ENCODE measurements around the gene PDE4D. TPM values are rescaled to one million over a fixed set of nuclear protein-coding genes. Genes with fewer than 3 reads are reported as not detected.
"Not testable (repeated sequence)": the region's sequence is repeated elsewhere in the genome, so short reads cannot be mapped to it uniquely, and the experiment has no call there.

The PDE4D gene
- total RNA-seq, 4 donors from 2014 or later = 15.9 to 66.3 (median 48.7) TPM

DNA sequence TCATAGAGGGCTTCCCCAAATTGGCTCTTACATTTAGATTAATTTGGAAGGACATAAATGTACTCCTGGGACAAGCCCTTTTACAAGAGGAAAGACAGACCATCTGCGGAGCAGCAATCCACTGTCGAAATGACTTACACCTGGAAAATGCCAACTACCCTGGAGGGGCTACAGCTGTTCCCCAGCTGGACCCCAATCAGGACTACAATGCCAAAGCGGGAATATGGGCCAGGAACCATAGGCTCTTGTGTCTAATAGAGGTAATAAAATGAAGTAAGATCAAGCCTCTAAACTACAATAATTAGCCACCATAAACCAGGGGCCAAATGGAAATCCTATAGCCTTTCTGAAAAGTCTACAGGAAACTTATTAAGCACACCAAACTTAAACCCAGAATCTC is 581.3 kb downstream of the PDE4D start:
- no peak overlapping the region for H3K27ac ChIP-seq
- no peak overlapping the region for H3K4me3 ChIP-seq
- H3K36me3 ChIP-seq = no peaks in the 10 kb centered on the region
- whole genome bisulfite sequencing, 2 donors = 87 to 88% methylated on average over 3 of the region's 3 CpGs
- H3K9me3 ChIP-seq = no peaks in the 10 kb centered on the region
- TF ChIP-seq POLR2A (IDR thresholded peaks at IDR 0.05) (no peak), EP300 (IDR thresholded peaks at IDR 0.05) (no peak)
- TF ChIP-seq, protein P1, sequence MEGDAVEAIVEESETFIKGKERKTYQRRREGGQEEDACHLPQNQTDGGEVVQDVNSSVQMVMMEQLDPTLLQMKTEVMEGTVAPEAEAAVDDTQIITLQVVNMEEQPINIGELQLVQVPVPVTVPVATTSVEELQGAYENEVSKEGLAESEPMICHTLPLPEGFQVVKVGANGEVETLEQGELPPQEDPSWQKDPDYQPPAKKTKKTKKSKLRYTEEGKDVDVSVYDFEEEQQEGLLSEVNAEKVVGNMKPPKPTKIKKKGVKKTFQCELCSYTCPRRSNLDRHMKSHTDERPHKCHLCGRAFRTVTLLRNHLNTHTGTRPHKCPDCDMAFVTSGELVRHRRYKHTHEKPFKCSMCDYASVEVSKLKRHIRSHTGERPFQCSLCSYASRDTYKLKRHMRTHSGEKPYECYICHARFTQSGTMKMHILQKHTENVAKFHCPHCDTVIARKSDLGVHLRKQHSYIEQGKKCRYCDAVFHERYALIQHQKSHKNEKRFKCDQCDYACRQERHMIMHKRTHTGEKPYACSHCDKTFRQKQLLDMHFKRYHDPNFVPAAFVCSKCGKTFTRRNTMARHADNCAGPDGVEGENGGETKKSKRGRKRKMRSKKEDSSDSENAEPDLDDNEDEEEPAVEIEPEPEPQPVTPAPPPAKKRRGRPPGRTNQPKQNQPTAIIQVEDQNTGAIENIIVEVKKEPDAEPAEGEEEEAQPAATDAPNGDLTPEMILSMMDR (IDR thresholded peaks at IDR 0.05) = no peak
- H3K27me3 ChIP-seq = no peaks in the 10 kb centered on the region
- DNase-seq (ENCODE audit: low spot score in 2 of 2) = no peak
- peaks cover 0 to 5% (median under 1%) of the 10 kb centered on the region in 4 donors for H3K4me1 ChIP-seq

DNA sequence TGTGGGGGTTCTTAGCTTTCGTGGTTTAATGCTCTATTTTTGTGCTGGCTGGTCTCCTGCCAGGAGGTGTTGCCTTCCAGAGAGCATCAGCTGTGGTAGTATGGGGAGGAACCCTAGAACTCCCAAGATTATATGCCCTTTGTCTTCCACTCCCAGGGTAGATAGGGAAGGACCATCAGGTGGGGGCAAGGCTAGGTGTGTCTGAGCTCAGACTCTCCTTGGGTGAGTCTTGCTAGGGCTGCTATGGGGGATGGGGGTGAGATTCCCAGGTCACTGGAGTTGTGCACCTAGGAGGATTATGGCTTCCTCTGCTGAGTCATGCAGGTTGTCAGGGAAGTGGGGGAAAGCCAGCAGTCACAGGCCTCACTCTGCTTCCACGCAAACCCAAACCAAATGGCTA is 584.8 kb downstream of the PDE4D start:
- WGBS, 2 donors = 78 to 98% methylated on average over 2 of the region's 2 CpGs
- H3K9me3 ChIP-seq; H3K4me1 ChIP-seq; H3K36me3 ChIP-seq; DNase-seq (ENCODE audit: low spot score in 2 of 2); H3K27me3 ChIP-seq; H3K27ac ChIP-seq; H3K4me3 ChIP-seq: not testable (repeated sequence)

DNA sequence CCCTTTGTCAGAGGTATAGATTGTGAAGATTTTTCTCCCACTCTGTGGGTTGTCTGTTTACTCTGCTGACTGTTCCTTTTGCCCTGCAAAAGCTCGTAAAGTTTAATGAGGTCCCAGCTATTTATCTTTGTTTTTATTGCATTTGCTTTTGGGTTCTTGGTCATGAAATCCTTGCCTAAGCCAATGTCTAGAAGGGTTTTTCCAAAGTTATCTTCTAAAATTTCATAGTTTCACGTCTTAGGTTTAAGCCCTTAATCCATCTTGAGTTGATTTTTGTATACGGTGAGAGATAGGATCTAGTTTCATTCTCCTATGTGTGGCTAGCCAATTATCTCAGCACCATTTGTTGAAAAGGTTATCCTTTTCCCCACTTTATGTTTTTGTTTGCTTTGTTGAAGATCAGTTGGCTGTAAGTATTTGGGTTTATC is 590.2 kb downstream of the PDE4D start:
- H3K27me3 ChIP-seq; H3K9me3 ChIP-seq; H3K36me3 ChIP-seq; H3K4me3 ChIP-seq; H3K27ac ChIP-seq; DNase-seq (ENCODE audit: low spot score in 2 of 2): not testable (repeated sequence)
- 63 to 68% methylated on average over 3 of the region's 3 CpGs for WGBS, 2 donors
- H3K4me1 ChIP-seq = peaks cover 0 to 11% (median 0%) of the 10 kb centered on the region in 4 donors

DNA sequence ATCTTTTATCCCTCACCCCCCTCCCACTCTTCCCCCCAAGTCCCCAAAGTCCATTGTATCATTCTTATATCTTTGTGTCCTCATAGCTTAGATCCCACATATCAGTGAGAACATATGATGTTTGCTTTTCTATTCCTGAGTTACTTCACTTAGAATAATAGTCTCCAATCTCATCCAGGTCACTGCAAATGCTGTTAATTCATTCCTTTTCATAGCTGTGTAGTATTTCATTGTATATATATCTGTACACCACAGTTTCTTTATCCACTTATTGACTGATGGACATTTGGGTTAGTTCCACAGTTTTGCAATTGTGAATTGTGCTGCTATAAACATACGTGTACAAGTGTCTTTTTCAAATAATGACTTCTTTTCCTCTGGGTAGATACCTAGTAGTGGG is 591.0 kb downstream of the PDE4D start:
- H3K27ac ChIP-seq; DNase-seq (ENCODE audit: low spot score in 2 of 2); H3K36me3 ChIP-seq; H3K27me3 ChIP-seq; H3K4me3 ChIP-seq; H3K9me3 ChIP-seq: not testable (repeated sequence)
- H3K4me1 ChIP-seq = peaks cover 0 to 12% (median 0%) of the 10 kb centered on the region in 4 donors
- 83 to 93% methylated on average over 1 of the region's 1 CpG for WGBS, 2 donors

DNA sequence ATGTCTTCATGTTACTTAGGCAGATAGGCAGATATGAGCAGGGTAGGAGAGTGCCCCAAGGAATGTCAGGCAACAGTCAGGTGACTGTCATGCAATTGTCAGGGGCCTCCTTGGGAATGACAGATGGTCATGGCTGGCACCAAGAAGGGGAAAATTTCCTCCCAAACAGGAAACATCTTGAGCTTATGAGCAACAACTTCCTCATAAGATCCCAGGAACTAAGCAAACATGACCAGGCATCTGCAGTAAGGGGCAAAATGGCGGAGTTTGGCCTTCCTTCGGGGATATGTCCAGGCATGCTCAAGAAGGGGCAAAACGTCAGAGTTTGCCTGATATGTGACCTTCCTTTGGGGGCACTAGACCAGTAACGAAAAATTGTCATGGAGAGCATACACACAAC is 591.8 kb downstream of the PDE4D start:
- Histone ChIP-seq H3K4me3 (no peak overlapping the region), H3K27ac (no peak overlapping the region), H3K9me3 (no peaks in the 10 kb centered on the region), H3K36me3 (no peaks in the 10 kb centered on the region), H3K27me3 (no peaks in the 10 kb centered on the region), H3K4me1 (peaks cover 0 to 12% (median 0%) of the 10 kb centered on the region in 4 donors)
- no peak for DNase-seq (ENCODE audit: low spot score in 2 of 2)
- TF ChIP-seq POLR2A (IDR thresholded peaks at IDR 0.05) = no peak
- no peak for TF ChIP-seq EP300 (IDR thresholded peaks at IDR 0.05)
- TF ChIP-seq, protein P1 (IDR thresholded peaks at IDR 0.05) = no peak
- 87 to 94% methylated on average over 4 of the region's 4 CpGs for WGBS, 2 donors

DNA sequence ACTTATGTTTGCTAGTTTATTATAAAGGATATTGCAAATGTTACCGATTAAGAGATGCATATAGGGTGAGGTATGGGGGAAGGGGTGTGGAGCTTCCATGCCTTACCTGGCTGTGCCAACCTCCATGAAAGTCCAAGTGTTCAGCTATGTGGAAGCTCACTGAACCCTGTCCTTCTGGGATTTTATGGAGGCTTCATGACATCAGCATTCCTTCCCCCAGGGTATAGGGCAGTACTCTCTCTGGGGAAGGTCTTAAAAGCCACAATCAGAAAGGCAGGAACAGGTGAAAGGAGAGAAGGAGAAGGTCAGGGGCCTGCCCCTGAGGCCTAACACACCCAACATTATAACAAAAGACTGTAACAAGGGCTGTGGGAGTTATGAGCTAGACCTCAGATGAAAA is 592.6 kb downstream of the PDE4D start:
- Histone ChIP-seq H3K9me3 (no peaks in the 10 kb centered on the region), H3K4me3 (no peak overlapping the region), H3K36me3 (no peaks in the 10 kb centered on the region), H3K27ac (no peak overlapping the region), H3K4me1 (peaks cover 0 to 12% (median 0%) of the 10 kb centered on the region in 4 donors), H3K27me3 (no peaks in the 10 kb centered on the region)
- 100% methylated on average over 1 of the region's 1 CpG for WGBS, 2 donors
- DNase-seq (ENCODE audit: low spot score in 2 of 2) = no peak
- TF ChIP-seq EP300 (IDR thresholded peaks at IDR 0.05) (no peak), POLR2A (IDR thresholded peaks at IDR 0.05) (no peak)
- TF ChIP-seq, protein P1 (IDR thresholded peaks at IDR 0.05) = no peak

DNA sequence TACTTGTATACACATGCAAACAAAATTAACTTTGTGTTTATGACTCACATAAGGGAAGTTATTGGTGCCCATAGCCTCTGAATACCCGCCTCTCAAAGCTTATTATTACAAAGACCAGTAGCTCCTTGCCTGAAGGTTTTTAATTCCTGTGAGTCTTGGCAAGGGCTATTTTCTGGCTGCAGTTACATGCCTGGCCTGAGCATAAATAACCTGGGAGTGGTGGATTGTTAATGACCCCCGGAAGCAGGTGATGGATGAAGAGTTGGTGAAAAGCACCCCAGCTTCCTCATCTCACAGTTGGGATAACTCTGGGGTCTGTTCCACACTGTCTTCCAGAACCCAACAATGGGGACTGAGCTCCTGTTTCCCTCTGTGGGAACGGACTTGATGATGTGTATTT is 594.5 kb downstream of the PDE4D start:
- 46 to 51% methylated on average over 3 of the region's 3 CpGs for WGBS, 2 donors
- peaks cover 0 to 12% (median 0%) of the 10 kb centered on the region in 4 donors for H3K4me1 ChIP-seq
- no peaks in the 10 kb centered on the region for H3K36me3 ChIP-seq
- no peaks in the 10 kb centered on the region for H3K27me3 ChIP-seq
- no peak overlapping the region for H3K4me3 ChIP-seq
- DNase-seq (ENCODE audit: low spot score in 2 of 2) = no peak
- no peak for TF ChIP-seq POLR2A (IDR thresholded peaks at IDR 0.05)
- no peak overlapping the region for H3K27ac ChIP-seq
- no peaks in the 10 kb centered on the region for H3K9me3 ChIP-seq

Measured in tibial nerve (tissue), 4 donors.